Occipital lobe (tissue), 2 donors: ENCODE data around the gene IQUB. TPM values are rescaled to one million over a fixed set of nuclear protein-coding genes. Genes with fewer than 3 reads are reported as not detected.
"Not testable (repeated sequence)": the region's sequence is repeated elsewhere in the genome, so short reads cannot be mapped to it uniquely, and the experiment has no call there.

Experiments
- DNase-seq: peaks from one replicate; lab custom pipeline; 2025; lab: John Stamatoyannopoulos, UW
- total RNA-seq: library from RNA; depleted of rRNA; stranded (reverse); fragments of >200 nt; gene quantifications from one replicate; pipeline ENCODE4 v1.2.3, GENCODE V29; 2014

IQUB gene
- total RNA-seq: 3.4 TPM

DNA sequence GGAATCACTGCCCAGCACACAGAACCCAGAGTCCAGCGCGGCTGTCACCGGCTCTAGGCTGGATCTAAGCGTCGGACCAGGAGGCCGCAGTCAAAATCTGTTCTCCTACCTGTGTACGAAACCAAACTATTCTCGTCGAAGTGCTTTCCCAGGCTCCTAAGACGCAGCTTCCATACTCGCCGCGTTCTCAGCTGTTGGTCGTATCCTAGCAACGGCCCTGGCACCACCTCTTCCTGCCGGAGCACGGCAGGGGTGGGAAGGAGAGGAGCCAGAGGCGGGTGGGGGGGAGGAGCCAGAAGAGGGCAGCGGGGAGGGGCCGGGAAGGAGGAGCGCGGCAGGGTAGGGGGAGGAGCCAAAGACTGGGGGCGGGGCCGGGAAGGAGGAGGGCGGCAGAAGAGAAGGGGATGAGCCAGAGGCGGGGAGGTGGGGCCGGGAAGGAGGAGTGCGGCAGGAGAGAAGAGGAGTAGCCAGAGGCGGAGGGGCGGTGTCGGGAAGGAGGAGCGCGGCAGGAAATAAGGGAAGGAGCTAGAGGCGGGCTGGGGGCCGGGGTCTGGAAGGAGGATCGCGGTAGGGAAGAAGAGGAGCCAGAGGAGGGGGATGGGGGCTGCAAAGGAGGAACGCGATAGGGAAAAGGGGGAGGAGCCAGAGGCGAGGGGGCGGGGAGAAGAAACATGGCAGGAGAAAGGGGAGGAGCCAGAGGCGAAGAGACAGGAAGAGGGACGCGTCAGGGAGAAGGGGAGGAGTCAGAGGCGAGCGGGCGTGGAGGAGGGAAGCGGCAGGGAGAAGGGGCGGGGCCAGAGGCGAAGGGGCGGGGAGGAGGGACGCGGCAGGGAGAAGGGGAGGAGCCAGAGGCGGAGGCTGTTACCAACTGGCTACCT is at the start of gene IQUB:
IQUB (minus strand) TSS at position 213 of the 878 bp plus-strand sequence. CDS start 22,255 bp downstream, outside the sequence.
- DNase-seq: peak; percentile 99

DNA sequence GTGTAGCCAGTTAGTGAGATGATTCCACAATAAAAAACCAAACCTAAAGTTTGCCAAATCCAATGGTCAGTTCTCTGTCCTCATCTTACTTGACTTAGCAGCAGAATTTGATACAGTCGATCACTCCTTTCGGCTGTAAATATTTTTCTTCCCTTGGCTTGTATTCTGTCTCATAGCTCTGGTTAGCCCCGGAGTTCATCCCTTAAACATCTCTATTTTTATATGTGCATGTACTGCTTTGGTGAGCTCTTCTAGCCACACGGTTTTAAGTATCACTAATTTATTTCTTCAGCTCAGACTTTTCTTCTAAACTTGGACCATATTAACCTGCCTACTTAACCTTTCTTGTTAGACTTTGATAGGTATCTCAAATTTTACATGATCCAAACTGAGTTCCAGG is 49.4 kb upstream of the IQUB start:
- no peak for DNase-seq

DNA sequence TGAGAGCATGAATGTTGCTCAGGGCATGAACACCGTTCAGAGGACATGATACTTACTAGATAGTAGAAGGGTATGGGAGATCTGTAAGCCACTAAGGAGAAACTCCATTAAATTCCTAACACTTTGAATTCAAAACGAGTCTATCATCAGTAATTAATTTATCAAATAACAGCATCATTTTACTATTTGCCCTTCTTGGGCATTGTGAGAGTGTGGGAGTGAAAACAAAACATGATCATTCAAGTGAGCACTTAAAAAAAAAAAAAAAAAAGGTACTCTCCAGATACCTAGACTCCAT is 46.7 kb upstream of the IQUB start:
- no peak for DNase-seq

GRCh38 chr7:123580406-123581161 is 46.2 kb upstream of the IQUB start:
- DNase-seq: peak; percentile 7

DNA sequence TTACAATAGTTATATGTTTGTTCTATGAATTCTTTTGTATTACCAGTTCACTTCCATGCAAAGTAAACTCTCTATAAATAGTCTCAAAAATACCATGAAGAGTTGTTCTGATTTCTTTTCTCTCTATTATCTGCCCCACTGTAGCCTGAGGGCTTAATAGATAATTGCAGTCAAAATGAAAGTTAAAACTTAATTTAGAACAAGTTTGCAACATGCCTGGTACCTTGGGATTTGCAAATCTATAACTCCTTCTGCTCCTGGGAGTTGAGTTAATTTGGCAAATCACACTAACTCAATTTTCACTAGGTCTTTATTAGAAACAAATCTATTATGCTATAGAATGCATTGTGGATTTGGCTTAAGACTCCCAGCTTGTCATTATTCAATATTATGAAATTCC is 45.0 kb upstream of the IQUB start:
- DNase-seq: no peak

- no peak for DNase-seq
Measured at GRCh38 chr7:123573896-123574467, 39.6 kb upstream of the IQUB start.

GRCh38 chr7:123573341-123573740 is 38.9 kb upstream of the IQUB start:
- no peak for DNase-seq

GRCh38 chr7:123571684-123572083 is 37.3 kb upstream of the IQUB start:
- no peak for DNase-seq

GRCh38 chr7:123571187-123571586 is 36.8 kb upstream of the IQUB start:
- DNase-seq: no peak

GRCh38 chr7:123570390-123571182 is 36.2 kb upstream of the IQUB start:
- DNase-seq: no peak

- no peak for DNase-seq
Measured at GRCh38 chr7:123569352-123570010, 35.1 kb upstream of the IQUB start.

DNA sequence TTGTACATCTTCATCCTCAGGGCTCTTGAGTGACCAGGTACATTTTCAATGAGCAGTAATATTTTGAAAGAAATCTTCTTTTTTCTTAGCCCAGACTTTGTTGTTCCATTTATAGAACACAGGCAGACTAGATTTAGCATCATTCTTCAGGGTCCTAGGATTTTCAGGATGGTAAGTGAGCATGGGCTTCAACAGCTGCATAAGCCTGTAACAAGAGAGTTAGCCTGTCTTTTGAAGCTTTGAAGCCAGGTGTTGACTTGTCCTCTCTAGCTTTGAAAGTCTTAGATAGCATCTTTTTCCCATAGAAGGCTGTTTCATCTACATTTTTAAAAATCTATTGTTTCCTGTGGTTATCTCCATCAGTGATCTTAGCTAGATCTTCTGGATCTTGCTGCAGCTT is 27.7 kb upstream of the IQUB start:
- no peak for DNase-seq

GRCh38 chr7:123558289-123558874 is 24.0 kb upstream of the IQUB start:
- DNase-seq: no peak

DNA sequence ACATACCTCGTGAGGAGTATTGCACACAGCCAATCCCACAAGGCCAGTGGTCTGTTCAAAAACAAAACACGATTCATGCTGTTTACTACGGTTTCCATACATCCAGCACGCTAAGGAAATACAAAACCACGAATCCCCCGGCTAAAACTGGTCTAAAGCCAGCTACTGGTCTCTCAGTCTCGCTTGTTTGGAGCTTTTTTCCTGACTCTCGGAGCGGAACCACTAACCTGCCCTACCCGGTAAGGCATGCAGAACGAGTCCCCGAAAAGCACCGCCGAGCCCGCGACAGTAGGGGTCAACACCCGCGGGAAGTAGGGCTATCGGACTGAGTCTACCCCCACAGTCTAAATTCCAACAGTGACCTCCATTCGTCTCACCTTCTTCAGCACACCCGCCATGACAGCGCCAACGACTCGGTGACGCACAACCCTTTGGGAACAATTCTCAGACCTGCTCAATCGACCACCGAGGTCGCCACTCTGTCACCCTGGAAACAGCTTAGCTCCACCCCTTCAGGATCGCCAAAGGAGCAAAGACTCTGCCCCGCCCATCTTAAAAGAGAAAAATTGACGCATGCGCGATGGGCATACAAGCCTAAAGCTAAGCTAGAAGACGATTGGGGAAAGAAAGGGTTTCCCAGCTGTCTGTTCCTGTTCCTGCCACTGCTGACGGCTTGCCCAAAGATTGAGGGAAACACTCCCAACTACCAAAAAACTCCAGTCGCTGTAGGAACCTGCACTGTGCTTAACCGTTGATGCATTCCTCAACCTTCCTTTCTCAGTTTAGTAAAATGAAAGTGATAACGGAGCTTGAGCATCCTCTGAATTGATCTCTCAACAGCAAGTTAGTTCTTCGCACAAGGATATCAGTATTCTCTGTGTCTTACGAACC is 23.2 kb upstream of the IQUB start, which contains the start of gene NDUFA5:
NDUFA5 (minus strand) TSS at position 421 of the 891 bp plus-strand sequence; CDS start at position 398, 23 bp downstream.
- DNase-seq: peak; percentile 98

- DNase-seq: no peak
Measured at GRCh38 chr7:123557016-123557397, 22.6 kb upstream of the IQUB start.

DNA sequence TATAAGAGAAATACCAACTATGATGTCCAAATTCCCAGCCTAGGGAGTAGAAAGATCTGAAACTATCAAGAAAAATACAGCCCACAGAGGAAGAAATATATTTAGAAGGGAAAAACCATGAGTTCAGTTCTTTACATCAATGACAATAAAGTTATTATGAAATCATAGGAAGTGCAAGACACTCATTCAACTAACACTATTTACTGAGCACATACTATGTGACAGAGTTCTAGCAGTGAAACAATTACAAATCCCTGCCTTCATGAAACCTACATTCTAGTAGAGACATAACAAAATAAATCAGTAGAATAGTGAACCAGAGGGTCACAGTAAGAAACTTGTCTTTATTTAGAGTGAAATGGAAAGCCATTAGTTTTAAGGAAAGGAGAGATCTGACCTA is 21.1 kb upstream of the IQUB start:
- DNase-seq: no peak

GRCh38 chr7:123553159-123553558 is 18.8 kb upstream of the IQUB start:
- DNase-seq: no peak

- DNase-seq: no peak
Measured at GRCh38 chr7:123552641-123553040, 18.2 kb upstream of the IQUB start.

- not testable (repeated sequence) for DNase-seq
Measured at GRCh38 chr7:123552134-123552533, 17.7 kb upstream of the IQUB start.

GRCh38 chr7:123548406-123548805 is 14.0 kb upstream of the IQUB start:
- no peak for DNase-seq
